Skeletal muscle satellite cell (primary cell): ENCODE data around the gene HELLS.
"Not testable (repeated sequence)": the region's sequence is repeated elsewhere in the genome, so short reads cannot be mapped to it uniquely, and the experiment has no call there.

Experiments used
- H3K27me3 ChIP-seq: 2 replicates; pipeline ENCODE4 v1.7.0; 2013; ENCODE audit warnings: low read length; ENCODE audit not compliant: control insufficient read depth, insufficient read depth
- H3K36me3 ChIP-seq: 2 replicates; pipeline ENCODE4 v1.7.0; 2013; ENCODE audit warnings: mild to moderate bottlenecking, control low read depth, low read length; ENCODE audit not compliant: insufficient read depth
- H3K4me1 ChIP-seq: 2 replicates; pipeline ENCODE4 v1.7.0; 2013; ENCODE audit warnings: low read length; ENCODE audit not compliant: control insufficient read depth, insufficient read depth
- H3K4me2 ChIP-seq: 2 replicates; pipeline ENCODE4 v1.7.0; 2013; ENCODE audit warnings: mild to moderate bottlenecking, low read length
- H3K4me3 ChIP-seq: 2 replicates; pipeline ENCODE4 v1.7.0; 2013; ENCODE audit warnings: low read length
- H3K9ac ChIP-seq: 2 replicates; pipeline ENCODE4 v1.7.0; 2013; ENCODE audit warnings: mild to moderate bottlenecking, low read depth, low read length, moderate library complexity
- H3K9me3 ChIP-seq: replicated peaks from 2 replicates; pipeline ENCODE4 v1.7.0; 2013; ENCODE audit warnings: mild to moderate bottlenecking, control low read depth, low read length

The HELLS gene

DNA sequence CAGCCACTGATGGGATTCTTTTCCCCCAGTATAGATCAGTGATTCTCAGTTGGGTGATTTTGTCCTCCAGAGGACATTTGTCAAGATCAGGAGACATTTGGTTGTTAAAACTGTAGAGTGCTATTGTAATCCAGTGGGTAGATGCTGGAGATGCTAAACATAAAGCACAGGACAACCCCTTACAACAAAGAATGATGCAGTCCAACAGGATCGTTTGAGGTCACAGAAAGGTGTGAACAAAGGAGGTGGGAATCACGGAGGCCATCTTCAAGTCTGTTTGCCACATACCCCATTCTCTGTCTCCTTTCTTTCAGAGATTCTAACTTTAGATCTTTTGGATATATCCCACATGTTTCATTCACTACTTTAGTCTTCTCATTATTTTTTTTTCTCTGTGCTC lies 69.0 kb downstream of the HELLS start:
- Histone ChIP-seq H3K9me3 (no peaks in the 10 kb centered on the region), H3K9ac (no peak overlapping the region), H3K4me2 (no peak overlapping the region), H3K27me3 (no peaks in the 10 kb centered on the region), H3K4me1 (no peaks in the 10 kb centered on the region), H3K36me3 (peaks cover 3% of the 10 kb centered on the region), H3K4me3 (no peak overlapping the region)

DNA sequence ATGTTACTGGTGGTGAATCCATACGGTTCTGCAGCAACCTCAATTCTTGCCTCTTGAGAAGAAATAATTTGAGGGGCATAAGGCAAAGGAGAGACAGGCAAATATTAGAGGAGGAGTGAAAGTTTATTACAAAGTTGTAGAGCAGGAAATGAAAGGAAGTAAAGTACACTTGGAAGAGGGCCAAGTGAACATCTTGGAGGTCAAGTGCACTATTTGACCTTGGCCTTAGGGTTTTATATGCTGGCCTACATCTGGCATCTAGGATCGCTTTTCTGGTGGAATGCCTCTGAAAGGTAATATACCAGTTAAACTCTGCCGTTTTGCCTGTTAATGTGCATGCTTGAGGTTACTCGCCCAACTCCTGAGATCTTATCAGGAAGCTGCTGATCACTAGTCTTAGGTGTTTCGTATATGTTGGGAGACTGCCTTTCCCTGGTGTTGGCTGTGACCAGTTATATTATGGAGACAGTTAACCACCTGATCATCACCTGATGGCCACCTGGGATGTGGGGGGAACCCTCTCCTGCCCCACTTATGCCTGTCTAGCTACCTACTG lies 71.9 kb downstream of the HELLS start:
- no peak overlapping the region for H3K9ac ChIP-seq
- no peak overlapping the region for H3K4me3 ChIP-seq
- H3K36me3 ChIP-seq, result no peaks in the 10 kb centered on the region
- H3K9me3 ChIP-seq, result no peaks in the 10 kb centered on the region
- H3K27me3 ChIP-seq, result no peaks in the 10 kb centered on the region
- H3K4me1 ChIP-seq, result no peaks in the 10 kb centered on the region
- no peak overlapping the region for H3K4me2 ChIP-seq

DNA sequence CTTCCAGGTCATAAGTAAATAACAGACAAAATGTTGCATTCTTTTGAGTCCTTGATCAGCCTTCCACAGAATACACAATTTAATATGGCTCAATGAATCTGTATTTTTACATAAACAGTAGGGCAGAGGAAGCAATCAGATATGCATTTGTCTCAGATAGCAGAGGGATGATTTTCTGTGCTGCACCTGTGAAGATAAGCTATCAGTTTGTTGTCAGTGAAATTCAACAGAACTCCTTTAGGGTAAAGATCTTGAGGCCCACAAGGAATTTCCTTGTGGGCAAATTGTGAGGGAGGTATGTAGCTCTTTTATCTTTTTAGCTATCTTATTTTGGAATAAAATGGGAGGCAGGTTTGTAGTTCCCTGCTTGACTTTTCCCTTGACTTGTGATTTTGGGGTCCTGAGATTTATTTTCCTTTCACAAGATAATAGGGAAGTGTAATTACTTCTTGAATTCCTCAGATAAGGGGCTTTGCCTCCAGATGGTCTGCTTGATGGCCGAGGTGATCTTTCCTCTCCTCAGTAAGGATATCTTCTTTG lies 77.1 kb downstream of the HELLS start:
- Histone ChIP-seq H3K4me3 (no peak overlapping the region), H3K4me1 (no peaks in the 10 kb centered on the region)

DNA sequence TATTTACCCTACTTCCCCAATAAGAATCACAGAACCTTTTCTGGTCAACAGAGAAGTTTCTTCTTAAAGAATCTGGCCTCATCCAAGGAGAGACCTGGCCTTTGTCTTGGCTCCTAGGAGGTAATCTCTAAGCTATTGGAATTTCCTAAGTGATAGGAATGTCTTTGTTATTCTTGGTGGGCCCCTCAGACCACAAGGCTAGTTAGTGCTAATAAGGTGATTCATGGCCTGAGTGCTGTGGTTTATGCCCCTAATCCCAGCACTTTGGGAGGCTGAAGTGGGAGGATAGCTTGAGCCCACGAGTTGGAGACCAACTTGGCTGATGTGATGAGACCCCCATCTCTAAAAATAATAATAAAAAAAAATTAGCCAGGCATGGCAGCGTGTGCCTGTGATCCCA lies 78.0 kb downstream of the HELLS start:
- H3K4me2 ChIP-seq, result no peak overlapping the region
- H3K36me3 ChIP-seq, result no peaks in the 10 kb centered on the region
- no peaks in the 10 kb centered on the region for H3K9me3 ChIP-seq
- no peak overlapping the region for H3K4me3 ChIP-seq
- no peaks in the 10 kb centered on the region for H3K4me1 ChIP-seq
- no peaks in the 10 kb centered on the region for H3K27me3 ChIP-seq
- H3K9ac ChIP-seq, result no peak overlapping the region

More for the DNA sequence above, 77.1 kb downstream of the HELLS start:
- Histone ChIP-seq H3K27me3 (no peaks in the 10 kb centered on the region), H3K4me2 (no peak overlapping the region), H3K36me3 (no peaks in the 10 kb centered on the region), H3K9me3 (no peaks in the 10 kb centered on the region), H3K9ac (no peak overlapping the region)

DNA sequence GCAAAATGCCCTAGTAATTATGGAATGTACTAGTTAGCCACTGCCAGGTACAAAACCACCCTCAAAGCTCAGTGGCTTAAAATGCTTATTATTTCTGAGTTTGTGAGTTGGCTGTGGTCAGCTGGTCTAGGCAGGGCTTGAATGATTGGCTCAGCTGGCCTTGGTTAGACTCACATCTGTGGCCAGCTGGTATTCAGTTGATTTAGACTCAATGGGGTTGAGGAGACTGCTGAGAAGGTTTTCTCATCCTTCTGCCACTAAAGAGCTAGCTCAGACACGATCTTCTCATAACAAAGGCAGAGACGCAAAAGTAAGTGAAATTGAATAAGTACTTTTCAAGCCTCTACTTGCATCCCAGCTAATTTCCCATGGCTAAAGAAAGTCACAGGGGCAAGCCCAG lies 80.9 kb downstream of the HELLS start:
- H3K9me3 ChIP-seq, result no peaks in the 10 kb centered on the region
- no peak overlapping the region for H3K9ac ChIP-seq
- H3K4me1 ChIP-seq, result no peaks in the 10 kb centered on the region
- H3K4me3 ChIP-seq, result no peak overlapping the region
- no peaks in the 10 kb centered on the region for H3K36me3 ChIP-seq
- H3K4me2 ChIP-seq, result no peak overlapping the region
- no peaks in the 10 kb centered on the region for H3K27me3 ChIP-seq

DNA sequence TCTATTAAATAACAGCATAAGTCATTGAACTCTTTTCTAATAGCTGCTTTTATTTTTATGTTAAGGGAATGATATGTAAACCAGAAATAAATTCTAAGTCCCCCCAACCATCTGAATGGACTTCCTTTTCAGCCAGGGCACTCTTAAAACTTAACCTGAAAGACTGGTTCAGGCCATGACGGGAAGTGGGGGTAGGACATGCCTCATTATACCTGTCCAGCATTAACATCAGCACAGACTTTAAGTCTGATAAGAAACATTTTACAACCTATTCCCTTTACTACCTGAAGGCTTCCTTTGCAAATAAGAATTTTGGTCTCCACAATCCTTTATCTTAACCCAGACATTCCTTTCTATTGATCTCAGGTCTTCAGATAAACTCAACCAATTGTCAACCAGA lies 81.9 kb downstream of the HELLS start:
- no peaks in the 10 kb centered on the region for H3K36me3 ChIP-seq
- no peak overlapping the region for H3K9ac ChIP-seq
- no peaks in the 10 kb centered on the region for H3K27me3 ChIP-seq
- no peaks in the 10 kb centered on the region for H3K9me3 ChIP-seq
- no peak overlapping the region for H3K4me2 ChIP-seq
- H3K4me1 ChIP-seq, result no peaks in the 10 kb centered on the region
- H3K4me3 ChIP-seq, result no peak overlapping the region

DNA sequence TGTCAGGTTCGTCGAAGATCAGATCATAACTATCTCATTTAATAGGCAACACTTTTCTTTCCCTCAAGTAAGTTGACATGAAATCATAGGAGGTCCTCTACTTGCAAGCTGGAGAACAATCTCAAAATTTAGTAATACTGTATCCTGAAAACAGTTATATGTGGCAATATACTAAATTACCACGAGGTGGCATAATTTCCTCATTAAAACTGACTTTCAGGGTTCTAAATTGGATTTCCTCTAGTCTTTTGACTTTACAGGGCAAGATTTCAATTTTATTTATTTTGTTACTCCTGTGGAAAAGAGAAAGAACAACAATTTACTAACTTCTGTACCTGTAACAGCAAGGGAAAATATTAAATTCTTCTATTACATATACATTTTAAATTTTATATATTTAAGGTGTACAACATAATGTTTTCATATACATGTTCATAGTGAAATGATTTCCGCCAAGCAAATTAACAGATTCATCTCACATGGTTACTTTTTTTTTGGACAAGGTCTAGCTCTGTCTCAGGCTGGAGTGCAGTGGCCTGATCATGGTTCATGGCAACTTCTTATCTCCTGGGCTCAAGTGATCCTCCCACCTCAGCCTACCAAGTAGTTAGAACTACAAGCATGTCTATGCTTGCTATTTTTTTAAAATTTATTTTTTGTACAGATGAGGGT lies 84.6 kb downstream of the HELLS start:
- no peaks in the 10 kb centered on the region for H3K36me3 ChIP-seq
- no peak overlapping the region for H3K4me2 ChIP-seq
- no peak overlapping the region for H3K9ac ChIP-seq
- no peaks in the 10 kb centered on the region for H3K4me1 ChIP-seq
- H3K27me3 ChIP-seq, result no peaks in the 10 kb centered on the region
- no peak overlapping the region for H3K4me3 ChIP-seq
- no peaks in the 10 kb centered on the region for H3K9me3 ChIP-seq

DNA sequence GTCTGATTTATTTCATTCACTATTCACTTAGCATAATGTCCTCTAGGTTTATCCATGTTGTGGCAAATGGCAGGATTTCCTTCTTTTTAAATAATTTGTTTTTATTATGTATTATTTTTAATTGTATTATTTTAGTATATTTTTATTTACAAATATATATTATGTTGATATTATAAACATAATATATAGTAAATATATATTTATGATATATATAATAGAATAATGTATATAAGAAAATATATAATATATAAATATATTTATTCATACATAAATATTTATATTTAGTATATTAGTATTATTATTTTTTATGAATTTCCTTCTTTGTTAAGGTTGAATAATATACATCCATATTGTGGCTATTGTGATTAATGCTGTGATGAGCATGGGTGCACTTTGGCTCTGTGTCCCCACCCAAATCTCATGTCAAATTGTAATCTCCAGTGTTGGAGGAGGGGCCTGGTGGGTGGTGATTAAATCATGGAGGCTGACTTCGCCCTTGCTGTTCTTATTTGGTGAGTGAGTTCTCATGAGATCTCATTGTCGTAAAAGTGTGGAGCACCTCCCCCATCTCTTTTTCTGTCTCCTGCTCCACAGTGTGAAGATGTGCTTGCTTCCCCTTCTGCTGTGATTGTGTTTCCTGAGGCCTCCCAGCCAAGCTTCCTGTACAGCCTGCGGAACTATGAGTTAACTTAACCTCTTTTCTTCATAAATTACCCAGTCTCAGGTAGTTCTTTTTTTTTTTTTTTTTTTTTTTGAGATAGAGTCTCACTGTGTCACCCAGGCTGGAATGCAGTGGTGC lies 85.7 kb downstream of the HELLS start:
- H3K4me1 ChIP-seq, result no peaks in the 10 kb centered on the region
- no peaks in the 10 kb centered on the region for H3K9me3 ChIP-seq
- no peak overlapping the region for H3K4me2 ChIP-seq
- H3K9ac ChIP-seq, result no peak overlapping the region
- H3K27me3 ChIP-seq, result no peaks in the 10 kb centered on the region
- no peak overlapping the region for H3K4me3 ChIP-seq
- H3K36me3 ChIP-seq, result no peaks in the 10 kb centered on the region

DNA sequence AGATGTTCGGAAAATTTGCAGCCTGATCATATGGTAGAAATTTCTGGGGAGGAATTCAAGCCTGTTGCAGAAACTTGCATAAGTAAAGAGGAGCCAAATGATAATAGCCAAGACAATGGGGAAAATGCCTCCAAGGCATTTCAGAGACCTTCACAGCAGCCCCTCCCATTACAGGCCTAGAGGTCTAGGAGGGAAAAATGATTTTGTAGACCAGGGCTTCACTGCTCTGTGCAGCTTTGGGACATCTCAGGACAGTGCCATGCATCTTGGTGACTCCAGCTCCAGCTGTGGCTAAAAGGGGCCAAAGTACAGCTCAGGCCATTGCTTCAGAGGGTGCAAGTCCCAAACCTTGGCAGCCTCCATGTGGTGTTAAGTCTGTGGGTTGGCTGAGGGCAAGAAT lies 87.4 kb downstream of the HELLS start:
- no peaks in the 10 kb centered on the region for H3K36me3 ChIP-seq
- no peaks in the 10 kb centered on the region for H3K27me3 ChIP-seq
- no peak overlapping the region for H3K9ac ChIP-seq
- no peaks in the 10 kb centered on the region for H3K4me1 ChIP-seq
- H3K9me3 ChIP-seq, result no peaks in the 10 kb centered on the region
- no peak overlapping the region for H3K4me3 ChIP-seq
- no peak overlapping the region for H3K4me2 ChIP-seq

DNA sequence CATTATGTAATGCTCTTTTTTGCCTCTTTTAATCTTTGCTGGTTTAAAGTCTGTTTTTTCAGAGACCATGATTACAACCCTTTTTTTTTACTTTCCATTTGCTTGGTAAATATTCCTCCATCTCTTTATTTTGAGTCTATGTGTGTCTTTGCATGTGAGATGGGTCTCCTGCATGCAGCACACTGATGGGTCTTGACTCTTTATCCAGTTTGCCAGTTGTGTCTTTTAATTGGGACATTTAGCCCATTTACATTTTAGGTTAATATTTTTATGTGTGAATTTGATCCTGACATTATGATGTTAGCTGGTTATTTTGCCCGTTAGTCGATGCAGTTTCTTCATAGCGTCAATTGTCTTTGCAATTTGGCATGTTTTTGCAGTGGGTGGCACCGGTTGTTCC lies 92.5 kb downstream of the HELLS start:
- H3K4me1 ChIP-seq, H3K27me3 ChIP-seq, H3K4me2 ChIP-seq, H3K36me3 ChIP-seq, H3K9ac ChIP-seq, H3K9me3 ChIP-seq, H3K4me3 ChIP-seq: not testable (repeated sequence)

DNA sequence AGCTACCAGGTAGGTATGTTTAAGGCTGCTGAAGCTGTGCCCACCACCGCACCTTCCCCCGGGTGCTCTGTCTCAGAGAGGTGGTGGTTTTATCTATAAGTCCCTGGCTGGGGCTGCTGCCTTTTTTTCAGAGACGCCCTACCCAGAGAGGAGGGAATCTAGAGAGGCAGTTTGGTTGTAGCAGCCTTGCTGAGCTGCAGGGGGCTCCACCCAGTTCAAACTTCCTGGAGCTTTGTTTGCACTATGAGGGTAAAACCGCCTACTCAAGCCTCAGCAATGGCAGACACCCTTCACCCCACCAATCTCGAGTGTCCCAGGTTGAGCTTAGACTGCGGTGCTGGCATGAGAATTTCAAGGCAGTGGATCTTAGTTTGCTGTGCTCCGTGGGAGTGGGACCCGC lies 94.3 kb downstream of the HELLS start:
- peaks cover 8% of the 10 kb centered on the region for H3K4me1 ChIP-seq
- no peaks in the 10 kb centered on the region for H3K27me3 ChIP-seq
- H3K4me3 ChIP-seq, result no peak overlapping the region
- H3K9me3 ChIP-seq, result no peaks in the 10 kb centered on the region
- no peaks in the 10 kb centered on the region for H3K36me3 ChIP-seq
- no peak overlapping the region for H3K4me2 ChIP-seq
- H3K9ac ChIP-seq, result no peak overlapping the region
